NCI-H446 (cell line): ENCODE measurements around the gene ARNT2.

Source experiments
- DNase-seq, 2 experiments: peaks; one replicate each; lab custom pipeline; 2025; lab: John Stamatoyannopoulos, UW

The ARNT2 gene

GRCh38 chr15:80517290-80517689 is 113.1 kb downstream of the ARNT2 start:
- no peak for DNase-seq

- DNase-seq, result no peak
Measured at GRCh38 chr15:80518522-80518921, 114.3 kb downstream of the ARNT2 start.

DNA sequence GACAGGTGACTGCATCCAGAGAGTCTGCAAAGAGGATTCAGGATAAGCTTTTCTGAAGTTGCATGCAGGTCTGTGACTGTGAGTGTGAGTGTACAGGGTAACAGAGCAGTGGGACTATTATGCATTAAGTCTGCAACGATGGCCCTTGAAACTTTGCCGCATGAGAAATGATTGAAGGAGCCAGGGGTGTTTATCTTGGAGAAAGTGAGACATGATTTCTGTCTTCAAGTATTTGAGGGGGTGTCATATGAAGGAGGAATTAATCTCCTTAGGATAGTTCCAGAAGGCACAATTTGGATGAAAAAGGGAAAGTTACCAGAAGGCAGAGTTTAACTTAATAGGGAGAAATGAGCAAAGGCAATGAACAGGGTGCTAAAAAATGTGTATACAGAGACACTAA is 119.6 kb downstream of the ARNT2 start:
- DNase-seq, result no peak

- no peak for DNase-seq
Measured at GRCh38 chr15:80525853-80526252, 121.7 kb downstream of the ARNT2 start.

DNA sequence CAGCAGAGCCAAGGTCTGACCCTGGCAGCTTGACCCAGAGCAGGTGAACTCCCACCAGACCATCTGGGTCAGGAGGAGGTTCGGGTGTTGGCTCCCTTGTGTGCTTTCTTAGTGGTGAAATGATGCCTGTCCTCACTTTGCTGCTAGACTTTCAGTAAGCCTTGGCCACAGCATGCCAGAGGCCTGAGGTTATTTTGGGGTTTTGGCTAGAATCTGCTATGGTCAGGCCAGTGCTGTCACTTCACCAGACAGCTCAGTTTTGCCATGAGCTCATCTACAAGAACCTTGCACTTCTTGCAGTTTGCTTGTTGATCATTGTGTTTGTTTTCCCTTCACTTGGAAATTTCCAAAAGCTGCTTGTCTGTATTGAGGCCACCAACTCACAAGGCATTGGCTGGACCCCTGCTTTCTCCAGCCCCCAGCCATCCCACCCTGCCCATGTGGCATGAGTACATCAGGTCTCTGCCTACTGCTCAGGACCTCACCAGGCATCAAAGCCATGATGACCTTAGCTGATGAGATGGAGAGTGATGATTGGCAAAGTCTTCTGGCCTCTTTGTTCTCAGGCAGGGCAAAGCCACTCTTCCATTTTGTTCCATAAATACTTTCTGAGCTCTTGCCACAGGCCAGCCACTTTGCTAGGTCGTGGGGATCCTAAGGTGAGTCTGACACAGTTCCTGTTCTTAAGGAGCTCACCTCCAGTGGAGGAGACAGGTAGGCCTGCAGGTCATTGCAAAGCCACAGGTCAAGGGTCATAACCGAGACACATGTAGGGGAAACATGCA is 122.6 kb downstream of the ARNT2 start:
- DNase-seq, result no peak

DNA sequence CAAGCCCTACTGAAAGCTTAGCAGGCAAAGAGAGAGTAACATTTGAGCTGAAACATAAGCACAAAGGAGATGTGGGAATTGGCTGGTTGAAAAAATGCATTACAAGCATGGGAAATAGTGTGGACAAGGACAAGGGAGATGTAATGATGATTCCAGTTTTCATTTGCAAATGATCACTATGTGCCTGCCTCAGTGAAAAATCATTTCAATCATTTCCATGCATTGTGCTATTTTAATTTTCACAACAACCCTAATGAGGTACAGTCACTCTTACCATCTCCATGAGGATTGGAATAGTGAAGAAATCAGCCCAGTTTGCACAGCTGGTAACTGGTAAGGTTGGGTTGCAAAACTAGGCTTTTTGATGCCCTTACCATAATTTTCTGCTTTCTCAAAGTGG is 123.2 kb downstream of the ARNT2 start:
- no peak for DNase-seq

- no peak for DNase-seq
Measured at GRCh38 chr15:80527961-80528360, 123.8 kb downstream of the ARNT2 start.

GRCh38 chr15:80530737-80531365 is 126.7 kb downstream of the ARNT2 start:
- peak; percentile 4 to 30 for DNase-seq

- DNase-seq, result peak; percentile 4 to 58
Measured at GRCh38 chr15:80531388-80531787, 127.2 kb downstream of the ARNT2 start.

DNA sequence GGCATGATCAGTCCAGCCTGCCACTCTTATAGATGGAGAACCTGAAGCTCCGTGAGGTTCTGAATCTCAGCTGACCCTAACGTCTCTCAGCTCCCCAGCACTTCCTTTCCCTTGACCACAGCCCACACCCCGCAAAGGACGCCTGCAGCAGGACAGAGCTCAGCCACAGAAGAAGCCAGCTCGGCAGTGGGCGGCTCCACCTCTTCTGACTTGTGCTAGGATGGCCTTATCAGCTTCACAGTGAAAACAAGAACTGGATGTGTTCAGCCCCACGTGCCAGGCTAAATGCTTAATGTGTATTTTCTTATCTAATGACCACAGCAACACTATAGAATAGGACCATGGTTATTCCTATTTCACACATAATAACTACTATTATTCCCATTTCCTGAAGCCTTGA is 127.6 kb downstream of the ARNT2 start:
- DNase-seq, result no peak

- no peak for DNase-seq
Measured at GRCh38 chr15:80533790-80534333, 129.7 kb downstream of the ARNT2 start.

DNA sequence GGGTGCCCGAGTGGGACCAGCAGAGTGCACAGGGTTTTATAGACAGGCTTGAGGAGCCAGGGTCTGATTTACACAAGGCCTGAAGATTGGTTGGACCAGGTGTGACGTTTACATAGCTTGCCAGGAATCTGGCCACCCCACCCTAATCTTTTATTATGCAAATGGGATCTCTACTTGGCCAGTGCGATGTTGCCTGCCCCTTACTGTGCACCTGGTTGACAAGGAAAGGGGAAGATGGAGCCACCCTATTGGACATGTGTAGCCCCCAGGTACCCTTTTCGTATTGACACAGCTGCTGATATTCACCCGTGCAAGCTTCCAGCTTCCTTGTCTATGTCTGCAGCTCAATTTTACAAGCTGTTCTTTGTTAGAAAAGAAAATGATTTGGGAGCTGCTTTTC is 132.0 kb downstream of the ARNT2 start:
- DNase-seq, result no peak

DNA sequence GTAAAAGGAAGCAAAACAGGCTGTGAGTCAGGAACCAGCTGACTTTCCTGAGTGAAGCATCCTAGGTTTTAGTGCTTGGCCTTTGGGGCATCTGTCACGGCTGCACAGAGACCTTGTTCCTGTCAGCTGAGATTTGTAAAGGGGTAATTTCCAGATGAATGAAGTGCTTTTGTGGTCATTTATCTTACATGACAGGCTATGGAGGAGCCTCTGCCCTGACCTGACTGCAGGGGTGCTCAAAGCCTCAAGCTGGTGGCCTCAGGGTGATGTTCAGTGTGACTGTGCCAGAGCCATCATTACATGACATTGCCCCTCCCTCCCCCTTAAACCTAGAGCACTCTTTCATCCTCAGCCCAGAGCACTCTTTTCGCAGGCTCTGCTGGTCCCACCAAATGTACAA is 132.5 kb downstream of the ARNT2 start:
- no peak for DNase-seq

DNA sequence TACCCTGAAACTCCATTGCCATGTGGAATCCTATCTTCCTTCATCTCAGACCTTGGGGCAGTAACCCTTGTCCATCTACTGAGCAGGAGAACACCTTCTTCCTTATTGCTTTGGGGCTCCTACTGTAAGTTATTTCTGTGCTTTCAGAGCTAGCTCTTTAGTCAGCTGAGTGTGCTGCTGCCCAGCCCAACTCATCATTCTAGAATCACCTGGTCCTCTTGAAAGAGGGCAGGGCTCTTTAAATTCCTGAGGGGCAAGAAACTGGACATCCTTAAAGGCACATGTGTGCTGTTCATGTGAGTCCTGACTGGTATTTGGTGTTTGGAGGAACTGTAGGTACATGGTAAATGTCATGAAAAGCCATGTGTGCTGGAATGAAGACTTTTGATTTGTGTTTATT is 140.9 kb downstream of the ARNT2 start:
- DNase-seq, result no peak

- DNase-seq, result no peak
Measured at GRCh38 chr15:80547264-80547663, 143.1 kb downstream of the ARNT2 start.

- no peak for DNase-seq
Measured at GRCh38 chr15:80549191-80549590, 145.0 kb downstream of the ARNT2 start.

GRCh38 chr15:80549654-80550053 is 145.5 kb downstream of the ARNT2 start:
- no peak for DNase-seq

DNA sequence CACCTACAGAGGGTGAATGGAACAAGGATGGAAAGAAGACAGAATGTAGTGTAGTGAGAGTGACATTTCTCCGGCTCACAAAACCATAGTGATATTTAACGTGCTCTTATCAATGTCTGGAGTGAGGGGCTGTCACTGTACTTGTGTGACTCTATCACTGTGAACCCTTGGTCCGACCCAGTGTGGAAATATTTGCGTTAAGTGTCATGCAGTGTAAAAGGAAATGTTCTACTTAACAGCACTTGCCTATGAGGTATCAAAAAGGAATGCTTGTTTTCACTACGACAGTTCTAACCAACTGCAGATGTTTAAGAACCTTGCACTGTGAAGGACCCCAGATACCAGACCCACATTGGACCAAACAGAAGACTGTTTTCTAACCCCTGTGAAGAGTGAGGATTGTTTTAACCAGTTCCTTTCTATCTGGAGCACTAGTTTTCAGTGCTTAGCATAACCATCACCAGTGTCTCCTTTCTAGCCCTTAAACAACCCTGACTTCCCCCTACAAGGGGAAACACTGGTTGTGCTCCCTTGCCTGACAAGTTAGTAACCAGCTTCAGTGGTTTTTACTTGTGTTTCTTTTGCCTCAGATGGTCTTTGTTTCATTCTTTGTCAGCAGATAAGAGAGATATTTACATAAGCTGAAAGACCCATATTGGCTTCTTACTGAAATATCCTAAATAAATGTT is 146.2 kb downstream of the ARNT2 start:
- DNase-seq, result no peak

- DNase-seq, result peak in 1 of 2 experiments; percentile 15
Measured at GRCh38 chr15:80550908-80551260, 146.7 kb downstream of the ARNT2 start.

DNA sequence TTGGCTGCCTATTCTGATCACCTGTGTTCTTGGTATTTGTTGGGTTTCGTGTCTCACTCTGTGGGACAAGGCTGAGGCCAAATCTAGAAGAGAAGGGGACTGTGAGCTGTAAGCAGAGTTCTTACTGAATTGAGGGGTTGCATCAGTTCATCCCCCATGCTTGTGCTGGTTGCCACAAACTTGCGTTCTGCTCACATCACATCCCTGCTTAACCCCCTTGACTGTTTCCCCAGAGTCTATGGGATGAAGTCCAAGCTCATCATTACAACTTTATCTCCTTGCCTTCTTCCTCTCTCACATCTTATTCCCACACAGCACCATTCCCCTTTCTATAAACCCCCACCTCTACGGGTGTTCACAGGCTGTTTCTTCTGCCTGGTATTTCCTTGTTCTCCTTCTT is 147.2 kb downstream of the ARNT2 start:
- DNase-seq, result no peak

- DNase-seq, result no peak
Measured at GRCh38 chr15:80554560-80554959, 150.4 kb downstream of the ARNT2 start.

- peak in 1 of 2 experiments; percentile 48 for DNase-seq
Measured at GRCh38 chr15:80556694-80557367, 152.6 kb downstream of the ARNT2 start.
